PC-3 (cell line): ENCODE results near the gene FIS1. TPM values are rescaled to one million over a fixed set of nuclear protein-coding genes. Genes with fewer than 3 reads are reported as not detected.

Source experiments
- ATAC-seq: fragments of 200-7000 bp; cut with Tn5 transposase; 2 replicates; pipeline ENCODE4 v1.9.1; 2020; ENCODE audit warnings: mild to moderate bottlenecking, moderate library complexity
- BruUV-seq: library from RNA; stranded (reverse); fragments of 400-500 nt; replicated peaks from 2 replicates; lab custom pipeline; 2021; lab: Mats Ljungman, UMichigan
- CTCF ChIA-PET: fragments of 300-600 bp; sonication (Branson Sonifier 250); formaldehyde crosslinking; loops from one replicate; lab custom pipeline; 2022; ENCODE audit warnings: antibody characterized with exemption; lab: Charles Lee
- POLR2A ChIA-PET: fragments of 300-600 bp; sonication (Branson Sonifier 250); formaldehyde crosslinking; loops from one replicate; lab custom pipeline; 2022; ENCODE audit warnings: antibody characterized with exemption; ENCODE audit not compliant: unreplicated experiment; lab: Charles Lee
- DNase-seq: peaks from one replicate; pipeline ENCODE4 v3.0.0-alpha.2; 2015
- H2AFZ ChIP-seq: fragments of 300-600 bp; sonication (generic); 2 replicates; pipeline ENCODE4 v1.6.0; 2016; ENCODE audit warnings: antibody characterized with exemption, low read length
- H3F3A ChIP-seq: fragments of 300-600 bp; sonication (generic); one replicate; pipeline ENCODE4 v1.6.0; 2017; ENCODE audit warnings: antibody characterized with exemption, low read length, control low read depth, mild to moderate bottlenecking; ENCODE audit not compliant: unreplicated experiment
- H3K27ac ChIP-seq: fragments of 300-600 bp; sonication (generic); 2 replicates; pipeline ENCODE4 v1.5.1; 2016; ENCODE audit warnings: mild to moderate bottlenecking, low read length
- H3K27me3 ChIP-seq: fragments of 300-600 bp; sonication (generic); 2 replicates; pipeline ENCODE4 v1.6.1; 2016; ENCODE audit warnings: low read length, mixed read lengths
- H3K36me3 ChIP-seq: fragments of 300-600 bp; sonication (generic); 2 replicates; pipeline ENCODE4 v1.6.1; 2016; ENCODE audit warnings: low read depth, mixed run types, low read length, mixed read lengths
- H3K4me1 ChIP-seq: fragments of 300-600 bp; sonication (generic); 2 replicates; pipeline ENCODE4 v1.5.1; 2016; ENCODE audit warnings: low read length; ENCODE audit not compliant: insufficient read depth
- H3K4me2 ChIP-seq: fragments of 300-600 bp; sonication (generic); 2 replicates; pipeline ENCODE4 v1.6.0; 2016; ENCODE audit warnings: low read length
- H3K4me3 ChIP-seq: fragments of 300-600 bp; sonication (generic); 2 replicates; pipeline ENCODE4 v1.5.1; 2016; ENCODE audit warnings: mild to moderate bottlenecking, low read length, mixed read lengths
- H3K79me2 ChIP-seq: fragments of 300-600 bp; sonication (generic); 2 replicates; pipeline ENCODE4 v1.6.1; 2017; ENCODE audit warnings: low read length, mixed read lengths
- H3K9ac ChIP-seq: fragments of 300-600 bp; sonication (generic); 2 replicates; pipeline ENCODE4 v1.6.0; 2016; ENCODE audit warnings: mild to moderate bottlenecking, low read length
- H3K9me2 ChIP-seq: fragments of 300-600 bp; sonication (generic); replicated peaks from 2 replicates; pipeline ENCODE4 v1.6.1; 2016; ENCODE audit warnings: mixed run types, low read length, mixed read lengths
- H3K9me3 ChIP-seq: fragments of 300-600 bp; sonication (generic); 2 replicates; pipeline ENCODE4 v1.6.1; 2016; ENCODE audit warnings: low read length, mixed read lengths
- H4K20me1 ChIP-seq: fragments of 300-600 bp; sonication (generic); 2 replicates; pipeline ENCODE4 v1.6.1; 2016; ENCODE audit warnings: low read length, mixed read lengths
- EZH2 ChIP-seq: fragments of 300-600 bp; sonication (generic); IDR thresholded peaks from one replicate; pipeline ENCODE4 v1.6.1; 2017; ENCODE audit warnings: antibody characterized with exemption, mild to moderate bottlenecking, low read length; ENCODE audit not compliant: unreplicated experiment
- EZH2phosphoT487 ChIP-seq: fragments of 300-600 bp; sonication (generic); IDR thresholded peaks from 2 replicates; pipeline ENCODE4 v1.6.1; 2018; ENCODE audit warnings: mild to moderate bottlenecking, antibody characterized with exemption, low read length, borderline replicate concordance
- intact Hi-C: fragments of 100-400 bp; cut with micrococcal nuclease; formaldehyde crosslinking; loops from 2 replicates; pipeline ENCODE4 v1.9.0; 2023
- total RNA-seq: library from RNA; depleted of rRNA; stranded (reverse); fragments of >200 nt; gene quantifications from 2 replicates; pipeline ENCODE4 v1.2.3, GENCODE V29; 2014
- TF ChIP-seq, protein P1 (sequence below): fragments of 300-600 bp; sonication (generic); conservative IDR thresholded peaks from 2 replicates; pipeline ENCODE4 v1.5.1; 2017; ENCODE audit warnings: antibody characterized with exemption, low read depth, mild to moderate bottlenecking, low read length

Gene FIS1
- total RNA-seq, 1 experiment from 2014 or later, result 146 TPM

DNA sequence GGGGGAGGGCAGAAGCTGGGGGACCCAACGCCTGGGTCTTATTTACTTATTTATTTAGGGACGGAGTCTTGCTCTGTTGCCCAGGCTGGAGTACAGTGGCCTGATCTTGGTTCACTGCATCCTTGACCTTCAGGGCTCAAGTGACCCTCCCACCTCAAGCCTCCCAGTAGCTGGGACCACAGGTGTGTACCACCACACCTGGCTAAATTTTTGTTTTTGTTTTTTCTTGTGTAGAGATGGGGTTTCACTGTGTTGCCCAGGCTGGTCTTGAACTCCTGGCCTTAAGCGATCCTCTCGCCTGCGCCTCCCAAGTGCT, 42.3 kb downstream of the FIS1 start:
- Histone ChIP-seq H3K4me2 (no peak overlapping the region), H3K36me3 (no peaks in the 10 kb centered on the region), H3K27me3 (no peaks in the 10 kb centered on the region), H3K79me2 (no peaks in the 10 kb centered on the region), H3F3A (no peaks in the 10 kb centered on the region), H3K4me1 (no peaks in the 10 kb centered on the region), H3K9me2 (no peaks in the 10 kb centered on the region), H4K20me1 (no peaks in the 10 kb centered on the region), H3K27ac (no peak overlapping the region), H2AFZ (no peak overlapping the region), H3K4me3 (no peak overlapping the region), H3K9ac (no peak overlapping the region), H3K9me3 (no peaks in the 10 kb centered on the region)
- POLR2A ChIA-PET, result no interaction called here
- DNase-seq (no peak), ATAC-seq (no peak)
- CTCF ChIA-PET, result no interaction called here
- BruUV-seq, result no TSS peak
- TF ChIP-seq, protein P1, sequence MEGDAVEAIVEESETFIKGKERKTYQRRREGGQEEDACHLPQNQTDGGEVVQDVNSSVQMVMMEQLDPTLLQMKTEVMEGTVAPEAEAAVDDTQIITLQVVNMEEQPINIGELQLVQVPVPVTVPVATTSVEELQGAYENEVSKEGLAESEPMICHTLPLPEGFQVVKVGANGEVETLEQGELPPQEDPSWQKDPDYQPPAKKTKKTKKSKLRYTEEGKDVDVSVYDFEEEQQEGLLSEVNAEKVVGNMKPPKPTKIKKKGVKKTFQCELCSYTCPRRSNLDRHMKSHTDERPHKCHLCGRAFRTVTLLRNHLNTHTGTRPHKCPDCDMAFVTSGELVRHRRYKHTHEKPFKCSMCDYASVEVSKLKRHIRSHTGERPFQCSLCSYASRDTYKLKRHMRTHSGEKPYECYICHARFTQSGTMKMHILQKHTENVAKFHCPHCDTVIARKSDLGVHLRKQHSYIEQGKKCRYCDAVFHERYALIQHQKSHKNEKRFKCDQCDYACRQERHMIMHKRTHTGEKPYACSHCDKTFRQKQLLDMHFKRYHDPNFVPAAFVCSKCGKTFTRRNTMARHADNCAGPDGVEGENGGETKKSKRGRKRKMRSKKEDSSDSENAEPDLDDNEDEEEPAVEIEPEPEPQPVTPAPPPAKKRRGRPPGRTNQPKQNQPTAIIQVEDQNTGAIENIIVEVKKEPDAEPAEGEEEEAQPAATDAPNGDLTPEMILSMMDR, result no peak
- TF ChIP-seq EZH2phosphoT487 (no peak), EZH2 (no peak)
- intact Hi-C loops, result no loop called here

DNA sequence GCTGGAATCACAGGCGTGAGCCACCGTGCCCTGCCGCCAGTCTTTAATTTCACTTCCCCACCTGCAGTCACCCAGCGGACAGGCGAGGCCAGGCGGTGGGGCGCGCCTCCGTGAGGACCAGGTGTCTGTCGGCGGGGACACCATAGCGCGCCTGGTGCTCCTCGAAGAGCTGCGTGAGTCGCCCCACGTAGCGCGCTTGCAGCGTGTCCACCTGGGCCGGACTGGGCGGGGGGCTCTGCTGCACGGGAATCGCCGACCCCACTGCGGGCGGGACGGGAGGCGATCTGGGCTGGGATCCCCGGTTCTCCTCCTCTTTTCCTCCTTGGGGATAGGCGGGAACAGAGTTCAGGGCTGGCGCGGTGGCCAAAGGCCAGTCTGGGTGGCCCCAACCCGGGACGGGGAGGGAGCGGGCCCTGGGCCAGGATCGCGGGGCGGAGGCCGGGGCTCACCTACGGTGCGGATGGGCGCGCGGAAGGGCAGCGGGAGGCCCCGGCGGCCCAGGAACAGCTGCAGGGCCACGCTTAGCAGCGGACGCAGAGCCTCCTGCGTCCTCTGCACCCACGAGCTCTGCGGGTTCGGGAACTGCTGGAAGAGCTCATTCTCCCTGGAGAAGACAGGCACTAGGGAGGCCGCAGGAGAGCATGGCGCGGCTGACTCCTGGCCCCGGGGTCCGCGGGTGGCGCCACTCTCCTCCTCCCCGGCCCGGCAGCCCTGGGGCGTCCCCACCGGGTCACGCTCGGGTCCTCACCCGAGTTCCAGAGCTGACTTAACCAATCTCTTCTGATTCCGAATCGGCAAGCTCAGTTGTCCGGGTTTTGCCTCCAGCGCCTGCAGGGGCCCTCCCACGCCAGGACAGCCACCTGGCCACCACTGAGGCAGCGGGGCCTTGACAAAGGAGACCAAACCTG, 42.9 kb downstream of the FIS1 start:
- Histone ChIP-seq H3K27ac (no peak overlapping the region), H3K36me3 (no peaks in the 10 kb centered on the region), H4K20me1 (no peaks in the 10 kb centered on the region), H3K9ac (no peak overlapping the region), H3F3A (no peaks in the 10 kb centered on the region), H3K79me2 (no peaks in the 10 kb centered on the region), H2AFZ (no peak overlapping the region), H3K27me3 (no peaks in the 10 kb centered on the region), H3K9me3 (no peaks in the 10 kb centered on the region), H3K9me2 (no peaks in the 10 kb centered on the region), H3K4me2 (no peak overlapping the region), H3K4me1 (no peaks in the 10 kb centered on the region), H3K4me3 (no peak overlapping the region)
- no peak for ATAC-seq
- no peak for DNase-seq
- intact Hi-C loops, result no loop called here
- TF ChIP-seq EZH2, result no peak
- TF ChIP-seq, protein P1, result no peak
- no peak for TF ChIP-seq EZH2phosphoT487
- ChIA-PET CTCF (no interaction called here), POLR2A (no interaction called here)
- no TSS peak for BruUV-seq
